Measurements from ENCODE around the gene NRF1. TPM values are rescaled to one million over a fixed set of nuclear protein-coding genes. Genes with fewer than 3 reads are reported as not detected.
"Not testable (repeated sequence)": the region's sequence is repeated elsewhere in the genome, so short reads cannot be mapped to it uniquely, and the experiment has no call there.

NRF1 gene
- total RNA-seq, 1 donor from 2014 or later, result 14.2 TPM

- no peak for DNase-seq (ENCODE audit: low read depth, low spot score)
Measured at GRCh38 chr7:129646369-129647021, 35.0 kb downstream of the NRF1 start.

- DNase-seq (ENCODE audit: low read depth, low spot score), result no peak
Measured at GRCh38 chr7:129649128-129649690, 37.7 kb downstream of the NRF1 start.

- DNase-seq (ENCODE audit: low read depth, low spot score), result no peak
Measured at GRCh38 chr7:129650056-129650758, 38.7 kb downstream of the NRF1 start.

- no peak for DNase-seq (ENCODE audit: low read depth, low spot score)
Measured at GRCh38 chr7:129652914-129653313, 41.4 kb downstream of the NRF1 start.

DNA sequence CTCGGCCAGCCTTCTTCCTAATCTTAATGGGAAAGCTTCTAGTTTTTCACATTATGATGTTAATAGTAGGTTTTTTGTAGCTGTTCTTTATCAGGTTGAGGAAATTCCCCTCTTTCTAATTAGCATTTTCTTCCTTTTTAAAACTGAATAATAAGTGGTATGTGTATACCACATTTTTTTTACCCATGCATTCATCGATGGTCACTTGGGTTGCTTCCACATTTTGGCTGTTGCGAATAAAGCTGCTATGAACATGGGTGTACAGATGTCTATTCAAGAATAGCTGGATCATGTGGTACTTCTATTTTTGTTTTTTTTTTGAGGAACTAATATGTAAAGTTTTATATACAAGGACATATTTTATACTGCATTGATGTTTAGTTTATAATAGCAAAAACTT, 44.3 kb downstream of the NRF1 start:
- DNase-seq (ENCODE audit: low read depth, low spot score), result no peak

GRCh38 chr7:129657363-129657762, 45.8 kb downstream of the NRF1 start:
- DNase-seq (ENCODE audit: low read depth, low spot score), result no peak

DNA sequence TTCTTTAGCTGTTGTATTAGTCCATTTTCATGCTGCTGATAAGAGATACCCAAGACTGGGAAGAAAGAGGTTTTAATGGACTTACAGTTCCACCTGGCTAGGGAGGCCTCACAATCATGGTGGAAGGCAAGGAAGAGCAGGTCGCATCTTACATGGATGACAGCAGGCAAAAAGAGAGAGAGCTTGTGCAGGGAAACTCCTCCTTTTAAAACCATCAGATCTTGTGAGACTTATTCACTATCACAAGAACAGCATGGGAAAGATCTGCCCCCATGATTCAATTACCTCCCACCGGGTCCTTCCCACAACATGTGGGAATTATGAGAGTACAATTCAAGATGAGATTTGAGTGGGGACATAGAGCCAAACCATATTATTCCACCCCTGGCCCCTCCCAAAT, 48.4 kb downstream of the NRF1 start:
- not testable (repeated sequence) for DNase-seq (ENCODE audit: low read depth, low spot score)

DNA sequence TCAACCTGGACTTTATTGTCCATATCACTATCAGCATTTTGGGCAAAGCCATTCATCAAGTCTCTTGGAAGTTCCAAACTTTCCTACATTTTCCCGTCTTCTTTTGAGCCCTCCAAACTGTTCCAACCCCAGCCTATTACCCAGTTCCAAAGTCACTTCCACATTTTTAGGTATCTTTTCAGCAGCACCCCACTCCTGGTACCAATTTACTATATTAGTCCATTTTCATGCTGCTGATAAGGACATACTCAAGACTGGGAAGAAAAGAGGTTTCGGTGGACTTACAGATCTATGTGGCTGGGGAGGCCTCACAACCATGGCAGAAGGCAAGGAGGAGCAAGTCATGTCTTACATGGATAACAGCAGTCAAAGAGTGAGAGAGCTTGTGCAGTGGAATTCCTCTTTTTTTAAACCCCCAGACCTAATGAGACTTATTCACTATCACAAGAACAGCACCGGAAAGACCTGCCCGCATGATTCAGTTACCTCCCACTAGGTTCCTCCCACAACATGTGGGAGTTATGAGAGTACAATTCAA, 50.2 kb downstream of the NRF1 start:
- no peak for DNase-seq (ENCODE audit: low read depth, low spot score)

- not testable (repeated sequence) for DNase-seq (ENCODE audit: low read depth, low spot score)
Measured at GRCh38 chr7:129663240-129663639, 51.7 kb downstream of the NRF1 start.

GRCh38 chr7:129664029-129665012, 52.8 kb downstream of the NRF1 start:
- DNase-seq (ENCODE audit: low read depth, low spot score), result no peak

DNA sequence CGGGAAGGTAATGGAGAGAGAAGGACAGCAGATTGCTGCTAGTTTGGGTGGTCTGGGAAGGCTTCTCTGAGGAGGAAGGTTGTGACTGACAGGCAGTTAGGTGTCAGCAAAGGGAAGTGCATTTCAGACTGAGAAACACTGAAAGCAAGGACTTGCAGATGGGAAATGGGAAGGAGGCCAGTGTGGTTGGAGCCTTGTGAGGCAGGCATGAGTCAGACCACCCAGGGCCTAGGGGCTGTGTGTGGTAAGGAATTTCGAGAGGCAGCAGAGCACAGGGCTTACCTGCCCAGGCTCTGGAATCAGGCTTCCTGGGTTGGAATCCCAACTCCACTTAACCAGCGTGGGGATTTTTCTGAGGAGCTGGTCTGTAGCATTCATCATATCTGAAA, 53.5 kb downstream of the NRF1 start:
- DNase-seq (ENCODE audit: low read depth, low spot score), result peak; percentile 44

DNA sequence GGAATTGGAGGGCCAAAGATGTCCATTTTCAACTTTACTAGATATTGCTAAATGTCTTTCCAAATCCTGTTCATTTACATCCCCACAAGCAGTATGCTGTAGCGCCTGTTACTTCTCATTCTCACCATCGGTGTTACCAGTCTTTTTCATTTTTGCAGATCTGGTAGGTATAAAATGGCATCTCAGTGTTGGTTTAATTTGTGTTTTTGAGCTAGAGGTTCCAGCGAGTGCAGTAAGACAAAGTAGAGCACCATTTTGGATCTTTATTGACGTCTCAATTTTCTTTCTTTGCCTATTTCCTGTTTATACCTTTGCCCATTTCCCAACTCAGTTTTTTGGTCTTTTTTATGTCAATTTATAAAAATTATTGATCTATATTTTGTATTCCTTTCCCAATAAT, 55.6 kb downstream of the NRF1 start:
- DNase-seq (ENCODE audit: low read depth, low spot score), result no peak

- DNase-seq (ENCODE audit: low read depth, low spot score), result no peak
Measured at GRCh38 chr7:129667551-129667950, 56.0 kb downstream of the NRF1 start.

- DNase-seq (ENCODE audit: low read depth, low spot score), result no peak
Measured at GRCh38 chr7:129669901-129670300, 58.4 kb downstream of the NRF1 start.

DNA sequence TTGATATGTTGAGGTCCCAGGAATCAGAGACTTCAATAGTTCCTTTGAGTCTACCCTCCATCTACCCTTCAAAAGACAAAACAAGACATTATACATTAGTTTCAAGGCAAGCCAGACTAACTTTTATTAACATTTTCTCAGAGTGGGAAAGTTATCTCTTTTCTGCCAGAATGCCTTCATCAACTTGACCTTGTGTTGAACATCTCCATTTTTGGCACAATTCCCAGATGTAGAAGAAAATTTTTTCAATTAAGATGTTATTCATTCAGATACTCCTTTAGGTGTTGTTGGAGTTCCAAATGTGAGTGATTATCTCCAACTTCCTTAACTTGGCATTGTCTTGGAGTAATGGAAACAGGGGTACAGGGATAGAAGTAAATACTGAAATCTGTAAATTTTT, 59.1 kb downstream of the NRF1 start:
- no peak for DNase-seq (ENCODE audit: low read depth, low spot score)

DNA sequence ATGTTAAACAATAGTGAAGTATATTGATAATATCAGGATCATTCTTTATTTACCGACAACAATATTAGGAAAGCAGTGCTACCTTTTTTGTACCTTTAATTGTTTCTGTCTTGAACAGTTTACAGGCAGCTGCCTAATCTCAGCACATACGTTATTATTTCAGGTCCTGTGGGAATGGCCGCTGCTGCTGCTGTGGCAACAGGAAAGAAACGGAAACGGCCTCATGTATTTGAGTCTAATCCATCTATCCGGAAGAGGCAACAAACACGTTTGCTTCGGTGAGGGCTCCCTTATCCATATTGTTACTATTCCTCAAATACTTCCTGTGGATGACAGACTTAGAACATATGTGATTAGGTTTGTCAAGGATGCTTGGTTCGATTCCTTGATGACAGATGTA, 59.7 kb downstream of the NRF1 start:
- no peak for DNase-seq (ENCODE audit: low read depth, low spot score)

GRCh38 chr7:129674475-129674874, 63.0 kb downstream of the NRF1 start:
- DNase-seq (ENCODE audit: low read depth, low spot score), result not testable (repeated sequence)

DNA sequence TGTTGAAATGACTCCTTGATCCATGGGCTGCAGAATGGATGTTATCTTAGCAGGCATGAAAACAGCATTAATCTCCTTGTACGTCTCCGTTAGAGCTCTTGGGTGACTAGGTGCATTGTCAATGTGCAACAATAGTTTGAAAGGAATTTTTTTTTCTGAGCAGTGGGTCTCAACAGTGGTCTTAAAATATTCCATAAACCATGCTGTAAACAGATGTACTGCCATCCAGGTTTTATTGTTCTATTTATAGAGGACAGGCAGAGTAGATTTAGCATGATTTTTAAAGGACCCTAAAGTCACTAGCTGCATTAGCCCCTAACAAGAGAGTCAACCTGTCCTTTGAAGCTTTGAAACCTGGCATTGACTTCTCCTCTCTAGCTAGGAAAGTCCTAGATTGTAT, 64.0 kb downstream of the NRF1 start:
- no peak for DNase-seq (ENCODE audit: low read depth, low spot score)

DNA sequence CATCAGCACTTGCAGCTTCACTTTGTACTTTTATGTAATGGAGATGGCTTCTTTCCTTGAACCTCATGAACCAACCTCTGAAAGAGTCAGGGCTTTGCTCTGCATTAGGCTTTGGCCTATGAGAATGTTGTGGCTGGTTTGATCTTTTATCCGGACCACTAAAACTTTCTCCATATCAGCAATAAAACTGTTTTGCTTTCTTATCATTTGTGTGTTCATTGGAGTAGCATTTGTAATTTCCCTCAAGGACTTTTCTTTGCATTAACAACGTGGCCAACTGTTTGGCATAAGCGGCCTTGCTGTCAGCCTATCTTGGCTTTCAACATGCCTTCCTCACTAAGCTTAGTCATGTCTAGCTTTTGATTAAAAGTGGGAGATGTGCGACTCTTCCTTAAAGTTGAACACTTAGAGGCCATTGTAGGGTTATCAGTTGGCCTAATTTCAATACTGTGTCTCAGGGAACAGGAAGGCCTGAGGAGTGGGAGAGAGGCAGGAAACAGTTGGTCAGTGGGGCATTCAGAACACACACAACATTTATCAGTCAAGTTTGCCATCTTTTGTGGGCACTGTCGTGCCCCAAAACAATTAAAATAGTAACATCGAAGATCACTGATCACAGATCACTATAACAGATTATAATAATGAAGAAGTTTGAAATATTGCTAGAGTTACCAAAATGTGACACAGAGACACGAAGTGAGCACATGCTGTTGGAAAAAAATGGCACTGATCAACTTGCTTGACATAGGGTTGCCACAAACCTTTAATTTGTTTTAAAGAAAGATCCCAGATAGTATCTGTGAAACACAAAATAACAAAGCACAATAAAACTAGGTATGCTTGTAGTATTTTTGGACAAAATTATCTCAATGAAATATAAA, 64.7 kb downstream of the NRF1 start:
- no peak for DNase-seq (ENCODE audit: low read depth, low spot score)

DNA sequence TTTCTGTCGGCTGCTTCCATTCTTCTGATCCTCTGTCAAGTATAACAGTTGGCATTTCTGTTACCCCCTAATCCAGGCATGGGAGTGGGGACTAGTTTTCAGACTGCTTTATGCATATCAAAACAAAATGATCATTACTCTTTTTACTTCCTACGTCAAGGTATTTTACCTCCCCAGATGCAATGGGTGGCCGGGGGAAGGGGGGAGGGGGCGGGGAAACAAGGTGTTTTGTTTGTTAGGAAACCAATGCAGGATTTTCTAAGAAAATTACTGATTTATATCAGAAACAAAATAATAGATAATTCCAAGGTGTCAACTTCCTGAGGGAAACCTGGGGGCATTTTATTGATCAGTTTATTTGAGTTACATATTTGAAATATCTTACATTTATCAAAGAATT, 66.3 kb downstream of the NRF1 start:
- DNase-seq (ENCODE audit: low read depth, low spot score), result no peak
